Superior temporal gyrus (tissue), 1 donor: ENCODE data around the gene MRPL21.

Experiments used
- DNase-seq: peaks from one replicate; pipeline ENCODE4 v3.0.0-alpha.2; 2016; ENCODE audit errors: extremely low spot score

The MRPL21 gene

GRCh38 chr11:68903288-68904247, at the start of gene MRPL21, which contains the start of gene IGHMBP2:
TSS of gene MRPL21 (minus strand) at chr11:68903832. CDS start at chr11:68903810, 22 bp downstream.
TSS of gene IGHMBP2 (plus strand) at chr11:68903891. CDS start at chr11:68903953, 62 bp downstream.
- peak; percentile 91 for DNase-seq

DNA sequence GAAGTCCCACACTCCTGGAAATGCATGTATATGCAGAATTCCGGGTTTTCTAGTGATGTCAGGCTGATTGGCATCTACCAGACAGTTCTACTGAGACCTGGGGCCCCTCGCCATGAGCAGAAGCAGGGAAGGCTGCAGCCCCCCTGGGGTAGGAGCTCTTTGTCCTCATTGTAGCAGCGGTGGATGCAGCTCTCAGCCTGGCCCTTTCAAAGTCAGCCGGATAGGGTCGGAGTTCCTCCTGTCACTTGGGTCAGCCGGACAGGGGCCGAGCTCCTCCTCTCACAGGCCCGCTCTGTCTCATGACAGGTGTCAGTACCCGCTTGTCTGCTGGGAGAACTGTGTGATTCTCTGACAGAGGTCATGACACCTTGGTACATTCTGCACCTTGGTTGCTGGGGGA, 47.1 kb upstream of the MRPL21 start:
- DNase-seq, result no peak

DNA sequence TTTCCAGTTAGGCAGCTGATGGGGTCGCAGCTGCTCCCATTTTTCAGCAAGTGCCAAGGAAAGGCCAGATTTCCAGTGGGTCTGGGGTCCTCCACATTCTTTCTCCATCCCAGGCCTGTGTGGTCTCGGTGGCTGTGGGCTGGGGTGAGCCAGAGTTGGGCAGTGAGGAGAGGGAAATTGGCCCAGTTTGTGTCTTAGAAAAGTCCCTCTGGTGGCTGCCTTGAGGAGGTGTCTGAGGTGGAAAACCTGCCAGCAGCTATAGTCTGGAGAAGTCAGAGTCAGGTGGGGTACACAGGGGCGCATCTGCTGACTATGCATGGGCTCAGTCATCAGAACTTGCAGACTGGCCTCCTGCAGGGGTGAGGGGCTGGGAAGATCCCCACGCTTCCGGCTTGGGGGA, 46.6 kb upstream of the MRPL21 start:
- no peak for DNase-seq

DNA sequence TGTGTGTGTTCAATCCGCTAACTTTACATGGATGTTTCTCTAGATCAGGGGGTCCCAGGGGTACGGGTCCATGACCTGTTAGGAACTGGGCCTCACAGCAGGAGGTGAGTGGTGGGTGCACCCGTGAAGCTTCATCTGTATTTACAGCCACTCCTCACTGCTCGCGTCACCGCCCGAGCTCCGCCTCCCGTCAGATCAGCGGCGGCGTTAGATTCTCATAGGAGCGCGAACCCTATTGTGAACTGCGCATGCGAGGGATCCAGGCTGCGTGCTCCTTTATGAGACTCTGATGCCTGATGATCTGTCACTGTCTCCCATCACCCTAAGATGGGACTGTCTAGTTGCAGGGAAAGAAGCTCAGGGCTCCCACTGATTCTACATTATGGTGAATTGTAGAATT, 45.3 kb upstream of the MRPL21 start:
- no peak for DNase-seq

DNA sequence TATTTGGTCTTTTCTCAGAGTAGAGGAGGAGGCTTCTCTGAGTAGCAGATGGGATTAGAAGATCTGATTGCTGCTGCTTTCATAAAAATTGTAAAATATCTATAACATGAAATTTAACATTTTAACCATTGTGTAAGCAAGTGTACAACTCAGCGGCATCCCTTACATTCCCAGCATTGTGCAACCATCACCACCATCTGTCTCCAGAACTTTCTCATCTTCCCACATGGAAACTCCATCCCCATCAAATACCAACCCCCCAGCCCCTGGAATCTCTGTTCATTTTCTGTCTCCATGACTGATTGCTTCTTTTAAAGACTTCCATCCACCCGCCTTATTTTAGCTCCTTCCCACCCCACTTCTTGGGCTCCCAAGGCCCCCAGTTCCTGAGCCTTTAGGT, 44.9 kb upstream of the MRPL21 start:
- DNase-seq, result no peak

- DNase-seq, result no peak
Measured at GRCh38 chr11:68947151-68947550, 43.5 kb upstream of the MRPL21 start.

- peak; percentile 33 for DNase-seq
Measured at GRCh38 chr11:68946416-68947090, 42.9 kb upstream of the MRPL21 start.

DNA sequence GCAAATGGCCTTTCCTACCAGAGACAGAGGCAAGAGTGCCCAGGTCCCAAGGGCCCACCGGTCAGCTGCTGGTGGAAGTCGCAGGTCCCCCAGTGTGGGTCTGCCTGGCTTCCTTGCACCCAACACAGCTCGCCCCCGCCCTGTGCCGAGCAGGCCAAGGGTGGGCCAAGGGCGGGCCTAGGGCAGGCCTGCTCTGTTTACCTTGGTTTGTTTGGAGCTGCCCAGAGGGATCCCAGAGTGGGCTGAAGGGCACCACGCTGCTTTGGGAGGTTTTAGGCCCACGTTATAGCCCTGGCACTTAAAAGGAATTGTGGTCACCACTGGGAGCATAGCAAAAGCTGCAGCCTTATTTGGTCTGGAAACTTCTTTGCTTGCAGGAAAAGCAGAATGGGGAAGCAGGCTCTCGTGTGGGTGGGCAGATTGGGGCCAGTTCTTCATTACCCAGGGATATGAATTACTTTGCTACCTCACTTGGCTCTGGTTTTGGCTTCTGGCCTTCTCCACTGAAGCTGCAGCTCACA, 39.2 kb upstream of the MRPL21 start:
- no peak for DNase-seq

DNA sequence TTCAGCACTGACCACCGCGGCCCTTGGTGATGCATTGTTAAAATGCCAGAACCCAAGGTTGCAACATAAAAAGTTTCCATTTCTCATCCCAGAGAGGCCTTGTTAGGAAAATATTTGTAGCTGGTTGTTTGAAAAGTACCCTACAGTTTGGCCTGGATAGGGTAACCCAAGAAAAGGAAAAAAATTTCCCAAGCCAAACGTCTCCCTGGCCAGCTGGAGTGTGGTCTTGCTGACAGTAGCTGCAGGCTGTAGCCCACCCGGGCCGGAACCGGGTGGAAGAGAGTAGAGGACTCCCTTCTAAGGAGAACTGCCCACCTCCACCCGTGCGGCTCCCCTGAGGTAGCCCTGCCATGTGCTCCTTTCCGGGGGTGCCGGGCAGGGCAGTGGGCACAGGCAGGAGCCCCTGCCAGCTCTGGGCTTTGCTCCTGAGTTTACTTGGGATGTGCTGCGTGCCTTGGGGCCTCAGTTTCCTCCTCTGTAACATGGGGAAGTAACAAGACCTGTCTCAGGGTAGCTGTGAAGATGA, 38.5 kb upstream of the MRPL21 start:
- DNase-seq, result no peak

GRCh38 chr11:68941324-68942094, 37.9 kb upstream of the MRPL21 start:
- no peak for DNase-seq

DNA sequence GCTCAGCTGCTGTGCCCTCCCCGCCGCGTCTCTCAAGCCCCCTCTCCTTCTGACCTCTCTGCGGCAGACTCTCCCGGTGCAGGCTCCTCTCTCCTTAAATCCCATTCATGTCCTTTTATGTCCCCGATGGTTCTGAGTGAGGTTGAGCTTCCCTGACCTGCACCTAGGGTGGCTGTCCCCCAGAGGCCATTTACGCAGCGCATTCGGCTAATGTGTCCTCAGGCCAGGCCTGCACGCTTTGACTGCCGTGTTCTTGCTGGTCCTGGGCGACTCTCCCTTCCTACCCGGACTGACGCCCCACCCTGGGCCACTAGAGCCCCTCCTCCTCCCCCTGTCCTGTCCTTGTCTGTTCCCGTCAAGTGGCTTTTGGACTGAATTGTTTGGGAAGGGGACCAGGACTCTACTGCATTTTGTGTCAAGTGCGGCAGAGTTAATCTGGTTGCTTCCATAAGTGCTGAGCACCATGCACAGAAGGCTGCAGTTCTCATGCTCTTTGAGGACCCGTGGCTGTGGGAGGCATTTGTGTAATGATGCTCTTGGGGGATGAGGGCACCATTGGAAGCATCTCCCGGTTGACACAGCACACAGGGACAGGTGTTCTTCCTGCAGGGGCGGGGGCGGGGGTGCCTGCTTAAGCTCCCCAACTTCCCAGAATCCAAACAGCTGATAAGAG, 37.2 kb upstream of the MRPL21 start:
- DNase-seq, result no peak

- DNase-seq, result no peak
Measured at GRCh38 chr11:68939583-68940555, 36.2 kb upstream of the MRPL21 start.

DNA sequence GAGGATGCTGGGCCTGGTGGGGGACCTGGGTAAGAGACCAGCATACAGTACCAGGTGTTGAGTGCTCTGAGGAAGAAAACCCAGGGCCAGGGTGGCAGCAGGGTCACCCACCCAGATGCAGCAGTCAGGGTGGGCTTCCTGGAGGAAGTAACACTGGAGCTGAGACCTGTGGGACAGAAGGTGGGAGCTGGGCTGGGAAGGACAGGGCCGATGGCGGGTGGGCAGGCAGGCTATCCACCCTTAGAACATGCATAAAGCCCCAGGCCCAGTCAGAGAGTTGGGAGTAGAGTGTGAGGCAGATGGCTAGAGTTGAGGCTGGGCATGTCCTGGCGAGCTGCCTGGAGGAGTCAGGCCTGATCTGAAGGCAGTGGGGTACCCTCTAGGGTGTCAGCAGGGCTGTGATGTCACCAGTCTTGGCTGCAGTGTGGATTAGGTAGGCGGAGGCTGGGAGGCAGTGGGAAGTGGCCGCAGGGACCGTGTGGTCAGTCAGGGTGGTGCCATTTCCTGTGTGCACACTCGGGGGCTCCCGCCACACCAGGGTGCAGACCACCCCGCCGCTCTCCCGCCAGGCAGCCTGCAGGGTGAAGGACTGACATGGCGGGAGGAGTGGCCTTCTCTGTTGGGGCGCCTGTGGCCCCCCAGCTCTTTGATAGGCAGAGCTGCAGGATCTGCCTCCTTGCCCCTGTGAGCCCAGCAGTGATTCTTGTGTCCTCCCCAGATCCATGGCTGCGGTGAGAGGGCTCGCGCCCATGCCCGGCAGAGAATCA, 35.4 kb upstream of the MRPL21 start:
- no peak for DNase-seq

DNA sequence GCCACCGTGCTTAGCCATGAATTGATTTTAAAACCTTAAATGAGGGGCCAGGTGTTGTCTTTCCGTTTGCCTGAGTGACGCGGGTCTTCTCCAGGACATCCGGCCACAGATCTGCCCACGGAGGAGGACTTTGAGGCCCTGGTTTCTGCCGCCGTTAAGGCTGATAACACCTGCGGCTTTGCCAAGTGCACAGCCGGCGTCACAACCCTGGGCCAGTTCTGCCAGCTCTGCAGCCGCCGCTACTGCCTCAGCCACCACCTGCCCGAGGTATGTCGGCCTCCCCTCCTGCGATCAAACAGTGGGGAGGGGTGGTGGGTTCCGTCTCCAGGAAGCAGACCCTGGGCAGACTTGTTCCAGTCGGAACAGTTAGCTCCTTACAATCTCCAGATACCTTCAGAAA, 34.5 kb upstream of the MRPL21 start:
- DNase-seq, result no peak

DNA sequence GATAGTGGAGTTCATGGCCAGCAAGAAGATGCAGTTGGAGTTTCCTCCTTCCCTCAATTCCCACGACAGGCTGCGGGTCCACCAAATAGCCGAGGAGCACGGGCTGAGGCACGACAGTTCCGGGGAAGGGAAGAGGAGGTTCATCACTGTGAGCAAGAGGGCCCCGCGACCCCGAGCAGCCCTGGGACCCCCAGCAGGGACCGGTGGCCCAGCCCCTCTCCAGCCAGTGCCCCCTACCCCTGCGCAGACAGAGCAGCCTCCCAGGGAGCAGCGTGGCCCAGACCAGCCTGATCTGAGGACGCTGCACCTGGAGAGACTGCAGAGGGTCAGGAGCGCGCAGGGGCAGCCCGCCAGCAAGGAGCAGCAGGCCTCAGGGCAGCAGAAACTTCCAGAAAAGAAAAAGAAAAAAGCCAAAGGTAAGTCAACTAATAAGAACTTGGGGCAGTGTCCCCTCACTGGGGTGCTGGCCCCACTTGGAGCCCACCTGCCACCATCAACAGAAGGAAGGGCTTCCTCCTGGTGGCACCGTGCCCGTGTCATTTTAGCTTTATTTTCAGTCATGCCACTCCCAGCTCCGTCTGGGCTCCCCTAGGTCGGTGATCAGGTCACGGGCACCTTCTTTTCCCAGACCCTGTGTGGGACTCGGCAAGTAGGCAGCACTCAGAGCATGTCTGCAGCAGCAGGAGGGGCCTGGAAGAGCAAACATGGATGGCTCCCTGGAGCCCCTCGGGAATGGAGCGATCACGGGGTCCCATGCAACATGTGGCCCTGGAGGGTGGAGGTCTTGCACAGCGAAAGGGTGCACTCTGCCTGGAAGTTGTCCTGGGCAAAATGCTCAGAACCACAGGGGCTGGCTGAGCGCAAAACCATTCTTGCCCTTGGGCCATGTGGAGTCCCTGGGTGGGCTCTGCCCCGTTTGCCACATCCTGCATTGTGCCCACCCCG, 33.3 kb upstream of the MRPL21 start:
- DNase-seq, result no peak

DNA sequence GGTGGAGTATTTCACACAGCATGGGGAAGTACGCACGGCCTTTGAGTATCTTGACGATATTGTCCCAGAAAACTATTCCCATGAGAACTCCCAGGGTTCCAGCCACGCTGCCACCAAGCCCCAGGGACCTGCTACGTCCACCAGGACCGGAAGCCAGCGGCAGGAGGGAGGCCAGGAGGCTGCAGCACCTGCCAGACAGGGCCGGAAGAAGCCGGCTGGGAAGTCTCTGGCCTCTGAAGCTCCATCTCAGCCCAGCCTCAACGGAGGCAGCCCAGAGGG, 32.7 kb upstream of the MRPL21 start:
- DNase-seq, result no peak

DNA sequence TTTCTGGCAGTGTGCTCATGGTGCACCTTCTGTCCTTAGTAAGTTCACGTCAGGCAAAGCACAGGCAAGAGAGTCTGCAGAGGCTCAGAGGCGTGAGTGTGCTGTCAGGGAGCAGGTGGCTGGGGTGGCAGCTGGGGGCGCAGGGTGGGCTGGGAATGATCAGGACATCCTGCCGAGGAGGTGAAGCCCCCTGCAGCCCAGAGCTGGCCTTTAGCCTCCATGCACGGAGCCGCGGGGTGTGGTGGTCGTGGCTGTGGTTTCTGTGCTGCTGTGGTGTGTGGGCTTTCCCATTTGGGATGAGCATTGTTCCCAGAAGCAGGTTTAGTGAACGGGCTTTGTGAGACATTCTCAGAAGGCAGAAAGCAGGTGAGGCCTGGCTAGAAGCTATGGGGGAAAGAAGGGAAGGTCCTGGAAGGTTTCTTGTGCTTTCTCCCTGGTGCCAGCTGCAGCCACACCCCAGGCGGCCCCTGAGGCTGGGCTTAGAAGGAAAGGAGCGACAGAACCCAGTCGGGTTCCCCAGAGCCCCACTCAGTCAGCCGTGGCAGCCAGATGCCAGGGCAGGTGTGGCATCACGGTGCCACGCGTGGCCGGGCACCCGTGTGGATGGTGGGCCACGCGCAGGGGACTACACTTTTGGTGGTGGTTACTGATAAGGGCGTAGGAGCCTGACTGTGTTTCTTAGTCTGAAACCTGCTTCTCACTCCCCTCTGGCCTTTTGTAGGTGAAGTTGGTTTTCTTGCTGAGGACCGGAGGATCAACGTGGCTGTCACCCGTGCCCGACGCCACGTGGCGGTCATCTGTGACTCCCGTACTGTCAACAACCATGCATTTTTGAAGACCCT, 32.1 kb upstream of the MRPL21 start:
- no peak for DNase-seq
